GM12878 (cell line): Measurements from ENCODE around the gene BTBD10. TPM values are rescaled to one million over a fixed set of nuclear protein-coding genes. Genes with fewer than 3 reads are reported as not detected.

Source experiments
- ATAC-seq: fragments of 200-7000 bp; cut with Tn5 transposase; 3 replicates; pipeline ENCODE4 v1.9.1; 2020; ENCODE audit warnings: mild to moderate bottlenecking, moderate library complexity
- BruUV-seq: library from RNA; stranded (reverse); fragments of 400-500 nt; replicated peaks from 2 replicates; lab custom pipeline; 2021; lab: Mats Ljungman, UMichigan
- CTCF ChIA-PET: fragments of 300-600 bp; sonication (Branson Sonifier 250); formaldehyde crosslinking; extraction: SDS; loops from one replicate; lab custom pipeline; 2021; ENCODE audit warnings: inconsistent platforms; lab: Yijun Ruan, JAX
- POLR2A ChIA-PET: fragments of 350-600 bp; formaldehyde crosslinking; extraction: SDS; loops from one replicate; lab custom pipeline; 2021; ENCODE audit warnings: inconsistent platforms; lab: Charles Lee
- RAD21 ChIA-PET: fragments of 300-600 bp; sonication (Branson Sonifier 250); formaldehyde crosslinking; loops from one replicate; lab custom pipeline; 2023; ENCODE audit warnings: antibody characterized with exemption; ENCODE audit not compliant: unreplicated experiment; lab: Charles Lee
- SMC1A ChIA-PET: fragments of 300-600 bp; sonication (Branson Sonifier 250); formaldehyde crosslinking; loops from one replicate; lab custom pipeline; 2023; ENCODE audit not compliant: unreplicated experiment, uncharacterized antibody; lab: Charles Lee
- DNase-seq: peaks from one replicate; pipeline ENCODE4 v3.0.0-alpha.2; 2011; ENCODE audit warnings: low read depth, low spot score
- FAIRE-seq: peaks from 3 replicates; lab custom pipeline; 2011; peaks lifted over from hg19 to GRCh38; lab: Jason Lieb, UNC
- H2AFZ ChIP-seq: 2 replicates; pipeline ENCODE4 v1.6.0; 2011; ENCODE audit warnings: low read depth, low read length, control low read depth; ENCODE audit not compliant: control insufficient read depth
- H3K27ac ChIP-seq: 2 replicates; pipeline ENCODE4 v1.5.1; 2011; ENCODE audit warnings: control low read depth; ENCODE audit not compliant: control insufficient read depth, insufficient read depth
- H3K27me3 ChIP-seq, 2 experiments: replicated peaks in 1 of 2; 2 replicates each; pipeline versions ENCODE4 v1.6.0 to v1.6.1; 2011; ENCODE audit warnings: low read length in 1 of 2; ENCODE audit not compliant: control insufficient read depth in 2 of 2, insufficient read depth in 2 of 2
- H3K36me3 ChIP-seq, 2 experiments: 2 replicates each; pipeline ENCODE4 v1.5.1; 2011; ENCODE audit warnings: low read length in 1 of 2; ENCODE audit not compliant: control insufficient read depth in 2 of 2, insufficient read depth in 2 of 2
- H3K4me1 ChIP-seq: 2 replicates; pipeline ENCODE4 v1.6.1; 2011; ENCODE audit warnings: mild to moderate bottlenecking, low read length, moderate library complexity, mixed read lengths; ENCODE audit not compliant: control insufficient read depth, insufficient read depth
- H3K4me2 ChIP-seq: 2 replicates; pipeline ENCODE4 v1.6.0; 2011; ENCODE audit warnings: control low read depth; ENCODE audit not compliant: control insufficient read depth, insufficient read depth
- H3K4me3 ChIP-seq: fragments of 200-600 bp; sonication (generic); 2 replicates; pipeline ENCODE4 v1.5.1; 2016
- H3K79me2 ChIP-seq: 2 replicates; pipeline ENCODE4 v1.6.0; 2011; ENCODE audit warnings: low read length; ENCODE audit not compliant: control insufficient read depth, insufficient read depth
- H3K9ac ChIP-seq: 2 replicates; pipeline ENCODE4 v1.8.0; 2011; ENCODE audit warnings: low read length, control low read depth, mixed read lengths; ENCODE audit not compliant: control insufficient read depth, insufficient read depth
- H3K9me3 ChIP-seq: replicated peaks from 3 replicates; pipeline ENCODE4 v1.5.1; 2011; ENCODE audit warnings: mild to moderate bottlenecking, low read length; ENCODE audit not compliant: control insufficient read depth, insufficient read depth
- H4K20me1 ChIP-seq: 2 replicates; pipeline ENCODE4 v1.6.0; 2011; ENCODE audit not compliant: control insufficient read depth, insufficient read depth
- EP300 ChIP-seq, 2 experiments: fragments of 150-350 bp in 1 of 2; IDR thresholded peaks; 2 replicates each; pipeline ENCODE4 v1.6.1; 2011 to 2012; ENCODE audit warnings: low read depth in 2 of 2, low read length in 2 of 2, borderline replicate concordance in 1 of 2, improper control_type of control experiment in 1 of 2, inconsistent platforms in 1 of 2; ENCODE audit not compliant: control insufficient read depth in 1 of 2
- IRF5 ChIP-seq: fragments of 450-650 bp; IDR thresholded peaks from 2 replicates; pipeline ENCODE4 v1.6.1; 2017; ENCODE audit warnings: borderline replicate concordance
- JUNB ChIP-seq: IDR thresholded peaks from 2 replicates; pipeline ENCODE4 v1.6.1; 2016; ENCODE audit warnings: antibody characterized with exemption, mild to moderate bottlenecking
- MAX ChIP-seq: IDR thresholded peaks from 2 replicates; pipeline ENCODE4 v1.6.1; 2012; ENCODE audit warnings: low read depth, low read length, improper control_type of control experiment
- NBN ChIP-seq: fragments of 450-650 bp; IDR thresholded peaks from 2 replicates; pipeline ENCODE4 v1.6.1; 2016
- POLR2AphosphoS2 ChIP-seq: IDR thresholded peaks from 2 replicates; pipeline ENCODE4 v1.6.1; 2011; ENCODE audit warnings: low read depth, mild to moderate bottlenecking, low read length, improper control_type of control experiment, moderate library complexity
- POU2F2 ChIP-seq: IDR thresholded peaks from 3 replicates; pipeline ENCODE4 v1.6.1; 2011; ENCODE audit warnings: low read depth, mild to moderate bottlenecking, low read length, borderline replicate concordance
- SMARCA5 ChIP-seq: fragments of 450-650 bp; IDR thresholded peaks from 2 replicates; pipeline ENCODE4 v1.6.1; 2017; ENCODE audit warnings: mild to moderate bottlenecking
- SPI1 ChIP-seq: IDR thresholded peaks from 2 replicates; pipeline ENCODE4 v1.6.1; 2011; ENCODE audit warnings: low read depth, mild to moderate bottlenecking, low read length, moderate library complexity, borderline replicate concordance; ENCODE audit not compliant: insufficient read depth
- SREBF1 ChIP-seq: IDR thresholded peaks from 2 replicates; pipeline ENCODE4 v1.6.1; 2012; ENCODE audit warnings: mild to moderate bottlenecking, low read length
- SUPT20H ChIP-seq: IDR thresholded peaks from 2 replicates; pipeline ENCODE4 v1.6.1; 2011; ENCODE audit warnings: low read depth, mild to moderate bottlenecking, low read length, moderate library complexity, borderline replicate concordance; ENCODE audit not compliant: control insufficient read depth
- SUZ12 ChIP-seq: fragments of 200-600 bp; sonication (generic); IDR thresholded peaks from one replicate; pipeline ENCODE4 v1.6.1; 2018; ENCODE audit warnings: antibody characterized with exemption, mild to moderate bottlenecking; ENCODE audit not compliant: unreplicated experiment
- ZBTB40 ChIP-seq: fragments of 450-650 bp; IDR thresholded peaks from 2 replicates; pipeline ENCODE4 v1.6.1; 2016; ENCODE audit warnings: mild to moderate bottlenecking, moderate library complexity, borderline replicate concordance
- ZSCAN29 ChIP-seq: fragments of 450-650 bp; IDR thresholded peaks from 2 replicates; pipeline ENCODE4 v1.6.1; 2017; ENCODE audit warnings: mild to moderate bottlenecking, moderate library complexity
- WGBS: methylation state at CpG from one replicate; pipeline ENCODE4 v1.1.6; 2016; ENCODE audit warnings: low lambda C conversion rate; ENCODE audit not compliant: insufficient replicate concordance, insufficient coverage; ENCODE audit errors: missing lambda C conversion rate; 5-methylcytosine and 5-hydroxymethylcytosine counted together
- in situ Hi-C: fragments of 300-500 bp; cut with MboI; formaldehyde crosslinking; loops from 9 replicates; pipeline ENCODE4 v1.14.3; 2018; ENCODE audit warnings: mixed read lengths
- intact Hi-C: fragments of 100-400 bp; cut with micrococcal nuclease; formaldehyde crosslinking; loops from one replicate; pipeline ENCODE4 v1.14.2; 2022; ENCODE audit not compliant: unreplicated experiment
- polyA plus RNA-seq, 11 experiments: library from polyadenylated mRNA; depleted of rRNA in 4 of 11; unstranded in 6 of 11; stranded (reverse) in 5 of 11; fragments of >200 nt; fragmentation: Nextera tagmentation in 4 of 11; fragmentation: Illumina TruSeq in 1 of 11; extraction: Ambion mirVana in 4 of 11; extraction: Trizol in 1 of 11; gene quantifications; 1 replicate in 1 of 11; 2 replicates in 10 of 11; pipeline versions ENCODE4 v1.2.1 to v1.2.3, GENCODE V29; 2011 to 2016; ENCODE audit warnings: inconsistent platforms in 2 of 11, missing spikeins in 2 of 11, low read depth in 1 of 11
- total RNA-seq, 4 experiments: library from RNA; depleted of rRNA in 3 of 4; stranded (reverse); fragments of >200 nt in 3 of 4; fragmentation: Illumina TruSeq in 1 of 4; extraction: Trizol in 1 of 4; gene quantifications; 2 replicates each; pipeline versions ENCODE4 v1.2.1 to v1.2.3, GENCODE V29; 2013 to 2021
- TF ChIP-seq, protein P1 (sequence below): IDR thresholded peaks from 2 replicates; pipeline ENCODE4 v1.6.1; 2012; ENCODE audit warnings: low read depth, low read length, improper control_type of control experiment

BTBD10 gene
- total and polyA plus RNA-seq, 10 of the 15 experiments (the other 5 are each of a cell fraction or from before 2014, with no cell fraction given) = 20.8 to 38.8 (median 26.9) TPM

DNA sequence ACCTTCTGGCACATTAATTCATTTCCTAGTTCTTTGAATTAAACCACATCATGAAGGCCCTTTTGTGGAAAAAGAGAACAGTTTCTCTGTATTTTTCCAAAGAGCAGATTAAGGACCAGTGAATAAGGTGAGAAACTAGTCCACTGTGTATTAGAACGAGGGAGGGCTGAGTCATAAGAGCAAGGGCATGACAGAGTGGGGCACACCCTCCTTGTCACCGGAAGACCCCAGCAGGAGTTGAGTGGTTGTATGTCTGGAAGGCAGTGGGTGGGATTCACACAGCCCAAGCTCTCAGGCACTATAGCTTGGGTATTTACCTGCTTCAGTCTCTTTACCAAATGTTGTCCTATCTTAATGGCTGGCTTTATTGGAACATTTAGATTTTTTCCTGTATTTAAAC, 98.6 kb downstream of the BTBD10 start (continued):
- TF ChIP-seq SUZ12 (no peak), SPI1 (no peak), ZSCAN29 (no peak), SUPT20H (no peak)

DNA sequence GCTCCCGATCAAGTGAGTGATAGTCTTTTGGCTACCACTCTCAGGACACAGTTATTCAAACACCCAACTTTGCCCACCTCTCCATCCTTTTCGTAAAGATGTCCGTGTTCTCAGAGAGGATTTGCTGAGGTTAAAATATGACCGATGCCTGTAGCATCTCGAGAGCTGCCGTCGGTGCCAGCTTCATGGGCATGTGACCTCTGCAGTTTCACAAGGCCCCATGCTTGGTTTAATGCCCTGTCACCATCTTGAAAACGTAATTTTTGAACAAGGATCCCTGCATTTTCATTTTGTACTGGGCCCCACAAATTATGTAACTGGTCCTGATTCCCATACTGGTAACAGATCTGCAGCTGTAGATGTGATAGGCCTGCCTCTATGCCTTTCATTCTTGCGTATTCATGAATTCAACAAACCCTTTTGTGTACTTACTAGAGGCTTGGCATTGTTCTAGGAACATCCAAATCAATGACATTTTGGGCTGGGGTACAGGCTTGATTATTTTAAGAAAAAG, 100.4 kb downstream of the BTBD10 start:
- Histone ChIP-seq H3K9me3 (no peaks in the 10 kb centered on the region), H3K27me3 (no peaks in the 10 kb centered on the region), H4K20me1 (no peaks in the 10 kb centered on the region), H3K4me2 (no peak overlapping the region), H3K79me2 (no peaks in the 10 kb centered on the region), H3K4me3 (no peak overlapping the region), H3K36me3 (peaks cover 10 to 22% of the 10 kb centered on the region in 2 experiments), H3K4me1 (no peaks in the 10 kb centered on the region), H3K9ac (no peak overlapping the region), H2AFZ (no peak overlapping the region), H3K27ac (no peak overlapping the region)
- no TSS peak for BruUV-seq
- ChIA-PET POLR2A (no interaction called here), RAD21 (no interaction called here), CTCF (interaction anchor here (0.6 to 1.5 kb wide), 4 partner anchors 8 to 95 kb away, joined by 3 read pairs; no protein-coding TSS in a partner anchor), SMC1A (interaction anchor here (0.7 to 1.7 kb wide), 3 partner anchors 12 to 19 kb away, joined by 3 read pairs; no protein-coding TSS in a partner anchor)
- ATAC-seq (no peak), DNase-seq (no peak), FAIRE-seq (no peak)
- 93% methylated on average over 9 of the region's 9 CpGs for WGBS
- in situ Hi-C loops (no loop called here), intact Hi-C loops (no loop called here)
- no peak for TF ChIP-seq JUNB
- no peak for TF ChIP-seq MAX
- TF ChIP-seq, protein P1, sequence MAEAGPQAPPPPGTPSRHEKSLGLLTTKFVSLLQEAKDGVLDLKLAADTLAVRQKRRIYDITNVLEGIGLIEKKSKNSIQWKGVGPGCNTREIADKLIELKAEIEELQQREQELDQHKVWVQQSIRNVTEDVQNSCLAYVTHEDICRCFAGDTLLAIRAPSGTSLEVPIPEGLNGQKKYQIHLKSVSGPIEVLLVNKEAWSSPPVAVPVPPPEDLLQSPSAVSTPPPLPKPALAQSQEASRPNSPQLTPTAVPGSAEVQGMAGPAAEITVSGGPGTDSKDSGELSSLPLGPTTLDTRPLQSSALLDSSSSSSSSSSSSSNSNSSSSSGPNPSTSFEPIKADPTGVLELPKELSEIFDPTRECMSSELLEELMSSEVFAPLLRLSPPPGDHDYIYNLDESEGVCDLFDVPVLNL = no peak
- no peak for TF ChIP-seq SMARCA5
- TF ChIP-seq SREBF1 = no peak
- no peak for TF ChIP-seq IRF5
- TF ChIP-seq POLR2AphosphoS2 = no peak
- no peak for TF ChIP-seq NBN
- no peak for TF ChIP-seq POU2F2
- no peak for TF ChIP-seq ZBTB40
- TF ChIP-seq SUPT20H = no peak
- TF ChIP-seq EP300 (IDR thresholded peaks at IDR 0.05; ENCODE audit: borderline replicate concordance in 1 of 2, control insufficient read depth in 1 of 2, low read depth in 2 of 2, low read length in 2 of 2) = no peak
